Heart left ventricle (tissue), 16 donors: ENCODE results near the gene SEMA3B. TPM values are rescaled to one million over a fixed set of nuclear protein-coding genes. Genes with fewer than 3 reads are reported as not detected.

Experiments
- ATAC-seq, 4 donors: fragments of 200-7000 bp; cut with Tn5 transposase; one replicate each; pipeline ENCODE4 v1.9.1; 2020 to 2022; ENCODE audit warnings: moderate library complexity in 4 of 4, mild to moderate bottlenecking in 3 of 4, moderate number of reproducible peaks in 1 of 4
- DNase-seq, 5 donors: peaks; one replicate each; pipeline ENCODE4 v3.0.0-alpha.2; 2020
- H3K27ac ChIP-seq, 12 donors: fragments of 200-600 bp; sonication (generic) in 4 of 12; one replicate each; pipeline versions ENCODE4 v1.5.0 to v1.8.0; 2016 to 2022; ENCODE audit warnings: mild to moderate bottlenecking in 2 of 12
- H3K27me3 ChIP-seq, 9 donors: fragments of 200-600 bp; sonication (generic) in 2 of 9; one replicate each; pipeline versions ENCODE4 v1.5.1 to v1.8.0; 2016 to 2022; ENCODE audit warnings: mild to moderate bottlenecking in 3 of 9
- H3K36me3 ChIP-seq, 9 donors: fragments of 200-600 bp; sonication (generic) in 2 of 9; one replicate each; pipeline versions ENCODE4 v1.5.0 to v1.8.0; 2018 to 2022; ENCODE audit warnings: mild to moderate bottlenecking in 2 of 9
- H3K4me1 ChIP-seq, 12 donors: fragments of 200-600 bp; sonication (generic) in 4 of 12; one replicate each; pipeline versions ENCODE4 v1.5.0 to v1.8.0; 2016 to 2022; ENCODE audit warnings: mild to moderate bottlenecking in 3 of 12
- H3K4me3 ChIP-seq, 12 donors: fragments of 200-600 bp; sonication (generic) in 4 of 12; one replicate each; pipeline versions ENCODE4 v1.5.0 to v1.8.0; 2017 to 2022; ENCODE audit warnings: mild to moderate bottlenecking in 9 of 12, moderate library complexity in 4 of 12
- H3K9me3 ChIP-seq, 12 donors: fragments of 200-600 bp; sonication (generic) in 4 of 12; one replicate each; pipeline versions ENCODE4 v1.5.0 to v1.8.0; 2016 to 2022; ENCODE audit warnings: mild to moderate bottlenecking in 1 of 12
- CTCF ChIP-seq, 12 donors: fragments of 200-600 bp; sonication (generic) in 4 of 12; IDR thresholded peaks; one replicate each; pipeline versions ENCODE4 v1.5.0 to v1.8.0; 2018 to 2022; ENCODE audit warnings: antibody characterized with exemption in 12 of 12, mild to moderate bottlenecking in 5 of 12
- POLR2A ChIP-seq, 2 donors: fragments of 450-650 bp; IDR thresholded peaks; one replicate each; pipeline ENCODE4 v1.6.1; 2017; ENCODE audit warnings: antibody characterized with exemption in 2 of 2, mild to moderate bottlenecking in 2 of 2, moderate library complexity in 2 of 2
- WGBS, 4 donors: extraction: QIAGEN DNeasy Blood & Tissue Kit in 2 of 4; methylation state at CpG; one replicate each; pipeline versions ENCODE4 v1.1.5 to v1.1.7; 2013 to 2018; 5-methylcytosine and 5-hydroxymethylcytosine counted together
- intact Hi-C, 10 donors: fragments of 100-400 bp; cut with DNase I; formaldehyde crosslinking; loops; one replicate each; pipeline versions ENCODE4 v1.11.1 to v1.14.2; 2022
- polyA plus RNA-seq, 2 donors: library from polyadenylated mRNA; stranded (reverse); fragments of 200-250 nt; gene quantifications; one replicate each; pipeline ENCODE4 v1.2.3, GENCODE V29; 2013
- total RNA-seq, 9 donors: library from RNA; depleted of rRNA in 2 of 9; stranded (reverse); fragments of >200 nt in 2 of 9; fragmentation: NEBNext Ultra II Directional in 3 of 9; extraction: Animal tissue kit (Norgen Biotek cat#: 25700) in 3 of 9; gene quantifications; one replicate each; pipeline versions ENCODE4 v1.1.0 to v1.2.4, GENCODE V29; 2016 to 2023
- donor health status: ischemic (EF 13 %, LVEDD 7.1; RV severe dilation, severe dysfunction).
- donor health status: healthy with polysubstance abuse.
- donor health status: DM: no; HTN: yes; CAD: no.
- donor health status: DM: no; HTN: no; CAD: no.
- donor health status: ischemic (EF 25% LVEDD 6.9; RV normal size, moderate dysfunction).
- donor health status: ischemic (EF 25% LVEDD 5.7; RV mildly dilated, moderate dysfunction).
- donor health status: healthy.
- donor health status: DM: yes; HTN: yes; CAD: no.
- donor health status: ischemic (EF 35%, LVEDD 5.7; RV mildly dilated, moderate dysfunction).
- donor health status: nonischemic (EF 11% LVEDD 7.7; RV severe dilation, severe dysfunction).
- donor health status: DM: yes; HTN: yes; CAD: no.
- donor health status: PGD.
- donor health status: ischemic (EF 29% LVEDD 5.4; RV normal size, mild dysfunction).
- donor health status: nonischemic (EF 23%, LVEDD 6.1; RV moderate dilation, normal function).

Gene SEMA3B
- total and polyA plus RNA-seq, 11 donors, result 12.9 to 60.1 (median 19.3) TPM

GRCh38 chr3:50322115-50322385 is 53.1 kb downstream of the SEMA3B start:
- 21 to 38% (median 22%) methylated on average over 1 to 14 of the region's 14 CpGs for WGBS, 4 donors
- H3K27me3 ChIP-seq, result no peaks in the 10 kb centered on the region
- no peaks in the 10 kb centered on the region for H3K9me3 ChIP-seq
- H3K36me3 ChIP-seq, result peaks cover 0 to 50% (median 43%) of the 10 kb centered on the region in 9 donors
- peak overlapping the region; percentile 22 to 97 (median 88) for H3K4me3 ChIP-seq
- H3K4me1 ChIP-seq, result peaks cover 6 to 84% (median 63%) of the 10 kb centered on the region in 12 donors
- intact Hi-C loops, result loop anchor here in 8 of 10 donors (1.0 to 10.0 kb wide), 7 partner anchors 22 to 130 kb away; partner anchors contain the start of genes GNAI2 (in 3 of the 8), LSMEM2 (in 2 of the 8) and GNAT1 (in 1 of the 8)
- no peak for DNase-seq
- no peak for ATAC-seq
- no peak for TF ChIP-seq POLR2A (IDR thresholded peaks at IDR 0.05)
- no peak for TF ChIP-seq CTCF (IDR thresholded peaks at IDR 0.05)
- peak overlapping the region; percentile 93 to 99 (median 98) for H3K27ac ChIP-seq

- Histone ChIP-seq H3K9me3 (no peaks in the 10 kb centered on the region), H3K4me3 (peak within 1 kb of the TSS; percentile 62 to 97 (median 88)), H3K36me3 (peaks cover 0 to 45% (median 38%) of the 10 kb centered on the region in 9 donors), H3K27ac (peak within 1 kb of the TSS; percentile 93 to 99 (median 98)), H3K4me1 (peaks cover 7 to 84% (median 62%) of the 10 kb centered on the region in 12 donors), H3K27me3 (no peaks in the 10 kb centered on the region)
- DNase-seq, result peak; percentile 79 to 88 (median 85)
- WGBS, 4 donors, result 30 to 47% (median 42%) methylated on average over 13 to 31 of the region's 31 CpGs
- intact Hi-C loops, result loop anchor here in 8 of 10 donors (1.0 to 10.0 kb wide), 8 partner anchors 19 to 130 kb away; partner anchors contain the start of genes GNAI2 (in 3 of the 8), LSMEM2 (in 2 of the 8), GNAT1 (in 1 of the 8) and HYAL1 (in 1 of the 8)
- peak; percentile 6 to 52 (median 12) for ATAC-seq
- no peak for TF ChIP-seq CTCF (IDR thresholded peaks at IDR 0.05)
- TF ChIP-seq POLR2A (IDR thresholded peaks at IDR 0.05), result peak in 1 of 2 donors; percentile 46
These were observed 53.6 kb downstream of the SEMA3B start, which contains the start of gene HYAL2 for GRCh38 chr3:50322386-50323091. HYAL2 (minus strand) TSS chr3:50322745; CDS start chr3:50320489, 2,256 bp downstream.

- TF ChIP-seq CTCF (IDR thresholded peaks at IDR 0.05) (no peak), POLR2A (IDR thresholded peaks at IDR 0.05) (no peak)
- Histone ChIP-seq H3K36me3 (peaks cover 0 to 39% (median 32%) of the 10 kb centered on the region in 9 donors), H3K9me3 (no peaks in the 10 kb centered on the region), H3K27ac (peak overlapping the region; percentile 93 to 99 (median 98)), H3K27me3 (no peaks in the 10 kb centered on the region), H3K4me3 (peak overlapping the region in 10 of 12 donors; percentile 70 to 97 (median 90)), H3K4me1 (peaks cover 5 to 80% (median 58%) of the 10 kb centered on the region in 12 donors)
- peak in 4 of 5 donors; percentile 57 to 79 (median 76) for DNase-seq
- whole genome bisulfite sequencing, 4 donors, result 36 to 48% (median 39%) methylated on average over 4 of the region's 4 CpGs
- peak; percentile 1 to 52 (median 13) for ATAC-seq
- intact Hi-C loops, result loop anchor here in 7 of 10 donors (1.0 to 10.0 kb wide), 7 partner anchors 20 to 131 kb away; partner anchors contain the start of genes GNAI2 (in 3 of the 7), LSMEM2 (in 2 of the 7), GNAT1 (in 1 of the 7) and HYAL1 (in 1 of the 7)
These were observed 54.2 kb downstream of the SEMA3B start for GRCh38 chr3:50323092-50323600.
